ENCODE measurements around the gene CACNG4. TPM values are rescaled to one million over a fixed set of nuclear protein-coding genes. Genes with fewer than 3 reads are reported as not detected.
"Not testable (repeated sequence)": the region's sequence is repeated elsewhere in the genome, so short reads cannot be mapped to it uniquely, and the experiment has no call there.

Gene CACNG4
- polyA plus RNA-seq, 2 of the 4 experiments (the other 2 are of a cell fraction) = 6.2 to 10.2 TPM

GRCh38 chr17:66970797-66971196 is 6.3 kb downstream of the CACNG4 start (continued):
- TF ChIP-seq, protein P1, sequence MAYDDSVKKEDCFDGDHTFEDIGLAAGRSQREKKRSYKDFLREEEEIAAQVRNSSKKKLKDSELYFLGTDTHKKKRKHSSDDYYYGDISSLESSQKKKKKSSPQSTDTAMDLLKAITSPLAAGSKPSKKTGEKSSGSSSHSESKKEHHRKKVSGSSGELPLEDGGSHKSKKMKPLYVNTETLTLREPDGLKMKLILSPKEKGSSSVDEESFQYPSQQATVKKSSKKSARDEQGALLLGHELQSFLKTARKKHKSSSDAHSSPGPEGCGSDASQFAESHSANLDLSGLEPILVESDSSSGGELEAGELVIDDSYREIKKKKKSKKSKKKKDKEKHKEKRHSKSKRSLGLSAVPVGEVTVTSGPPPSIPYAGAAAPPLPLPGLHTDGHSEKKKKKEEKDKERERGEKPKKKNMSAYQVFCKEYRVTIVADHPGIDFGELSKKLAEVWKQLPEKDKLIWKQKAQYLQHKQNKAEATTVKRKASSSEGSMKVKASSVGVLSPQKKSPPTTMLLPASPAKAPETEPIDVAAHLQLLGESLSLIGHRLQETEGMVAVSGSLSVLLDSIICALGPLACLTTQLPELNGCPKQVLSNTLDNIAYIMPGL (CRISPR knock-in tag; IDR thresholded peaks at IDR 0.05; ENCODE audit: borderline replicate concordance) = no peak
- no peak for TF ChIP-seq CBX8 (IDR thresholded peaks at IDR 0.05)

- WGBS (ENCODE audit: missing lambda C conversion rate) = 78% methylated on average over 6 of the region's 6 CpGs
Observed at GRCh38 chr17:66971264-66971663, 6.8 kb downstream of the CACNG4 start.

GRCh38 chr17:66971730-66972441 is 7.4 kb downstream of the CACNG4 start:
- 70% methylated on average over 15 of the region's 15 CpGs for WGBS (ENCODE audit: missing lambda C conversion rate)
- Histone ChIP-seq H3K4me1 (peaks cover 3% of the 10 kb centered on the region; the same call in 1 of the 3 replicates), H3K9me3 (no peaks in the 10 kb centered on the region), H3K4me2 (no peak overlapping the region), H3K27ac (no peak overlapping the region), H3K4me3 (no peak overlapping the region)
- ChIA-PET CTCF (interaction anchor here (1.3 to 1.5 kb wide), 3 partner anchors 12 to 244 kb away, joined by 3 to 4 read pairs (median 3); no protein-coding TSS in a partner anchor), POLR2A (no interaction called here)
- ATAC-seq (no peak), DNase-seq (ENCODE audit: low read depth in 1 of 2, low spot score in 1 of 2) (no peak), FAIRE-seq (no peak)
- TF ChIP-seq CBX2 (IDR thresholded peaks at IDR 0.05; ENCODE audit: borderline replicate concordance, low read depth) (no peak), CBX8 (IDR thresholded peaks at IDR 0.05) (no peak), JUN (IDR thresholded peaks at IDR 0.05) (no peak), BHLHE40 (IDR thresholded peaks at IDR 0.05; ENCODE audit: low read depth, low read length) (no peak), E2F6 (IDR thresholded peaks at IDR 0.05; ENCODE audit: borderline replicate concordance, low read depth) (no peak)

More at GRCh38 chr17:66971264-66971663, 6.8 kb downstream of the CACNG4 start:
- ChIA-PET POLR2A (no interaction called here), CTCF (interaction anchor here (1.3 to 1.6 kb wide), 3 partner anchors 18 to 243 kb away, joined by 3 to 4 read pairs (median 3); no protein-coding TSS in a partner anchor)
- no peak for FAIRE-seq
- TF ChIP-seq SMC3 (IDR thresholded peaks at IDR 0.05) (no peak), POLR2A (IDR thresholded peaks at IDR 0.05; ENCODE audit: low read length) (no peak), KDM1A (IDR thresholded peaks at IDR 0.05; ENCODE audit: low read depth) (no peak), EHF (CRISPR knock-in tag; IDR thresholded peaks at IDR 0.05) (no peak), ZSCAN20 (CRISPR knock-in tag; IDR thresholded peaks at IDR 0.05) (no peak), CBX2 (IDR thresholded peaks at IDR 0.05; ENCODE audit: borderline replicate concordance, low read depth) (no peak), ELK1 (IDR thresholded peaks at IDR 0.05; ENCODE audit: low read depth, low read length) (no peak), TFCP2L1 (CRISPR knock-in tag; IDR thresholded peaks at IDR 0.05) (no peak), ZNF302 (CRISPR knock-in tag; IDR thresholded peaks at IDR 0.05) (no peak)
- Histone ChIP-seq H3K27ac (no peak overlapping the region), H3K4me1 (peaks cover 5% of the 10 kb centered on the region; the same call in 2 of the 3 replicates), H3K9me3 (no peaks in the 10 kb centered on the region), H3K4me3 (no peak overlapping the region), H3K4me2 (no peak overlapping the region)
- no peak for ATAC-seq
- DNase-seq (ENCODE audit: low read depth in 1 of 2, low spot score in 1 of 2) = no peak

DNA sequence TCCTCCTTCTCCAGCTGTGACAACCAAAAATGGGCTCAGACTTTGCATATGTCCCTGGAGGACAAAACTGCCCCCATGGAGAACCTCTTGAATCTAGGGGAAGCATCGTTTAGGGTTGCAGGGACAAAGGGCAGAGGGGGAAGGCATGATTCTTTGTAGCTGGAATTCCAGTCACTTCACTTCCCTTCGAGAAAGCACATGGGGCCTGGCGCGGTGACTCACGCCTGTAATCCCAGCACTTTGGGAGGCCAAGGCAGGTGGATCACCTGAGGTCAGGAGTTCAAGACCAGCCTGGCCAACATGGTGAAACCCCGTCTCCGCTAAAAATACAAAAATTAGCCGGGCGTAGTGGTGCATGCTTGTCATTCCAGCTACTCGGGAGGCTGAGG is 7.9 kb downstream of the CACNG4 start:
- H3K9me3 ChIP-seq; H3K27ac ChIP-seq; FAIRE-seq; H3K4me3 ChIP-seq; ATAC-seq; H3K4me2 ChIP-seq; DNase-seq (ENCODE audit: low read depth in 1 of 2, low spot score in 1 of 2); POLR2A ChIA-PET; H3K4me1 ChIP-seq: not testable (repeated sequence)
- CTCF ChIA-PET = interaction anchor here (1.5 kb wide), 1 partner anchor 12 kb away, joined by 3 read pairs; no protein-coding TSS in a partner anchor
- 59% methylated on average over 10 of the region's 10 CpGs for WGBS (ENCODE audit: missing lambda C conversion rate)

Measured in A549 (cell line).